ENCODE results near the gene BORCS6. TPM values are rescaled to one million over a fixed set of nuclear protein-coding genes. Genes with fewer than 3 reads are reported as not detected.

Gene BORCS6
- total and polyA plus RNA-seq, 2 of the 4 experiments (the other 2 are of a cell fraction): 2.7 to 3.3 TPM

DNA sequence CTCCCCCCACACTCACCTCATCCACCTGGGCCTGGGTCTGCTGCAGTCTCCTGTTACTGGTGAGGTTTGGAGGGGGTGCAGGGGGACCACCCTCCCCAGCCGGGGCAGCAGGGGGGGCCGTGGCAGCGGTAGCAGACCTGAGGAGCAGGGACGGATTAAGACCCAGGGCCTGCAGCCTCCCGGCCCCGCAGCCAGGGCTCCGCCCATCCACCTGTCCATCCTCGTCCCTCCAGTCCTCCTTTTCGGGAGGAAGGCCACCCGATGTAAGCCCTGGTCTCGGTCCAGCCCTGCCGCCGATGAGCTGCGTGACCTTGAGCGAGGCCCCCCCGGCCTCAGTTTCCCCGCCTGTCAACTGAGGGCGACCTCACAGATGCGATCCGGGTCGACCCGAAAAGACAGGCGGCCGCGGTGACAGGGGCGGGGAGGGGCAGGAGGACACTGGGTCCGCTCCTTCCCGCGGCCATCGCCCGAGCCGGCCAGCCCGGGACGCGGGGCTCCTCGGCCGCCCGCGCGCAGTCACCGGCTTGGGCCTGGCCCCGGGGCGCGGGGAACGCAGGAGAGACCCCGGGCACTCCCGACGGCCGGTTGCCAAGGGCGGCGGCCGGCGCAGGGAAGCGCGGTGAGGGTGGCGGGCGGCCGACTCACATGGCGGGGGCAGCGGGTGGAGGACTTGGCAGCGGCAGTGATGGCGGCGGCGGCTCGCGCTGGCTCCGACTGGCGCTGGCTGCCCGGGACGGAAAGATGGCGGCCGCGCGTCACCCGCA is 27.6 kb downstream of the BORCS6 start, which contains the start of gene VAMP2:
VAMP2 (minus strand) TSS at position 716 of the 764 bp plus-strand sequence; CDS start at position 647, 69 bp downstream.
- Histone ChIP-seq H2AK9ac (replicated peaks; ENCODE audit: low read depth, low read length, poor library complexity) (peak within 1 kb of the TSS; percentile 99), H4K20me1 (ENCODE audit: insufficient read depth, low read length) (peaks cover 14% of the 10 kb centered on the region), H2AK5ac (ENCODE audit: low read depth, low read length) (peak within 1 kb of the TSS; percentile 98), H3K9ac (ENCODE audit: low read depth, low read length) (peak within 1 kb of the TSS; percentile 93), H3K9me1 (ENCODE audit: insufficient read depth, low read length) (peaks cover 7% of the 10 kb centered on the region), H3K23ac (ENCODE audit: low read depth, low read length) (peak within 1 kb of the TSS; percentile 94), H2BK120ac (ENCODE audit: low read depth, low read length) (peak within 1 kb of the TSS; percentile 50), H3K9me3 (ENCODE audit: control insufficient read depth, insufficient read depth, low read length) (no peaks in the 10 kb centered on the region), H3K36me3 (ENCODE audit: control insufficient read depth, insufficient read depth, low read length) (peaks cover 15% of the 10 kb centered on the region), H3K27ac (ENCODE audit: insufficient read depth, low read length) (peak within 1 kb of the TSS; percentile 93), H3K4me1 (ENCODE audit: control insufficient read depth, insufficient read depth, low read length) (peaks cover 26% of the 10 kb centered on the region), H2AFZ (replicated peaks; ENCODE audit: low read length, poor library complexity) (peak within 1 kb of the TSS; percentile 97), H3K18ac (ENCODE audit: low read depth, low read length) (peak within 1 kb of the TSS; percentile 89), H4K5ac (ENCODE audit: low read depth, low read length) (peak within 1 kb of the TSS; percentile 99), H4K8ac (ENCODE audit: low read depth in 2 of 2, low read length in 2 of 2) (peak within 1 kb of the TSS; percentile 93 to 98), H2BK5ac (ENCODE audit: low read depth, low read length, poor library complexity, severe bottlenecking) (peak within 1 kb of the TSS; percentile 87), H2BK15ac (ENCODE audit: low read depth, low read length) (peak within 1 kb of the TSS; percentile 15; the same call in 1 of the 3 replicates), H3K14ac (replicated peaks; ENCODE audit: low read depth, low read length) (peak within 1 kb of the TSS; percentile 87), H2BK20ac (ENCODE audit: low read depth, low read length) (peak within 1 kb of the TSS; percentile 3; the same call in 1 of the 2 replicates), H3K4me2 (ENCODE audit: low read depth, low read length) (peak within 1 kb of the TSS; percentile 96), H3K56ac (ENCODE audit: extremely low read depth, insufficient read depth, low read length) (peak within 1 kb of the TSS; percentile 10), H3K4me3 (ENCODE audit: insufficient read depth, low read depth, low read length) (peak within 1 kb of the TSS; percentile 99), H4K91ac (ENCODE audit: insufficient read depth, low read depth, low read length) (peak within 1 kb of the TSS; percentile 91), H3K27me3 (ENCODE audit: control insufficient read depth, insufficient read depth, low read length) (no peaks in the 10 kb centered on the region), H3K4ac (ENCODE audit: low read depth, low read length) (peak within 1 kb of the TSS; percentile 86), H3K79me1 (ENCODE audit: low read depth in 1 of 2, low read length in 2 of 2) (peaks cover 21 to 39% of the 10 kb centered on the region in 2 experiments)
- intact Hi-C loops (cut with micrococcal nuclease) (no loop called here), dilution Hi-C loops (cut with HindIII; ENCODE audit: low sequenced_read_pairs, unreplicated experiment) (no loop called here), in situ Hi-C loops (cut with MboI; ENCODE audit: low sequenced_read_pairs) (loop anchor here (25.0 kb wide), 1 partner anchor 925 kb away; the partner anchor contains the start of genes DVL2, GABARAP and PHF23)
- BruUV-seq (replicated peaks): no TSS peak
- WGBS, 2 experiments (ENCODE audit: extremely low coverage in 2 of 2, insufficient read length in 1 of 2): 1% methylated on average over 37 of the region's 75 CpGs; no CpG with 5 or more reads in 1 of the 2 experiments
- CTCF ChIA-PET: no interaction called here
- POLR2A ChIA-PET (ENCODE audit: unreplicated experiment): no interaction called here
- DNase-seq (peak; percentile 50), ATAC-seq (ENCODE audit: low read depth) (peak; percentile 71)
- TF ChIP-seq BHLHE40 (IDR thresholded peaks at IDR 0.05; ENCODE audit: low read depth, low read length): no peak
- TF ChIP-seq SMC3 (IDR thresholded peaks at IDR 0.05; ENCODE audit: low read depth, low read length): no peak
- TF ChIP-seq CHD1 (IDR thresholded peaks at IDR 0.05; ENCODE audit: low read depth, low read length): peak; percentile 54; the same call in 1 of the 2 replicates
- no peak for TF ChIP-seq RFX5 (IDR thresholded peaks at IDR 0.05; ENCODE audit: low read depth, low read length)
- no peak for TF ChIP-seq RCOR1 (IDR thresholded peaks at IDR 0.05; ENCODE audit: insufficient replicate concordance, low read length)
- TF ChIP-seq RAD21 (IDR thresholded peaks at IDR 0.05; ENCODE audit: low read length): no peak
- TF ChIP-seq MXI1 (IDR thresholded peaks at IDR 0.05; ENCODE audit: borderline replicate concordance, low read depth, low read length): peak; percentile 48; the same call in 1 of the 2 replicates
- TF ChIP-seq FOS (IDR thresholded peaks at IDR 0.05; ENCODE audit: low read depth, low read length): no peak
- TF ChIP-seq, protein P1, sequence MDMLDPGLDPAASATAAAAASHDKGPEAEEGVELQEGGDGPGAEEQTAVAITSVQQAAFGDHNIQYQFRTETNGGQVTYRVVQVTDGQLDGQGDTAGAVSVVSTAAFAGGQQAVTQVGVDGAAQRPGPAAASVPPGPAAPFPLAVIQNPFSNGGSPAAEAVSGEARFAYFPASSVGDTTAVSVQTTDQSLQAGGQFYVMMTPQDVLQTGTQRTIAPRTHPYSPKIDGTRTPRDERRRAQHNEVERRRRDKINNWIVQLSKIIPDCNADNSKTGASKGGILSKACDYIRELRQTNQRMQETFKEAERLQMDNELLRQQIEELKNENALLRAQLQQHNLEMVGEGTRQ (IDR thresholded peaks at IDR 0.05; ENCODE audit: low read depth, low read length): no peak
- TF ChIP-seq, protein P2, sequence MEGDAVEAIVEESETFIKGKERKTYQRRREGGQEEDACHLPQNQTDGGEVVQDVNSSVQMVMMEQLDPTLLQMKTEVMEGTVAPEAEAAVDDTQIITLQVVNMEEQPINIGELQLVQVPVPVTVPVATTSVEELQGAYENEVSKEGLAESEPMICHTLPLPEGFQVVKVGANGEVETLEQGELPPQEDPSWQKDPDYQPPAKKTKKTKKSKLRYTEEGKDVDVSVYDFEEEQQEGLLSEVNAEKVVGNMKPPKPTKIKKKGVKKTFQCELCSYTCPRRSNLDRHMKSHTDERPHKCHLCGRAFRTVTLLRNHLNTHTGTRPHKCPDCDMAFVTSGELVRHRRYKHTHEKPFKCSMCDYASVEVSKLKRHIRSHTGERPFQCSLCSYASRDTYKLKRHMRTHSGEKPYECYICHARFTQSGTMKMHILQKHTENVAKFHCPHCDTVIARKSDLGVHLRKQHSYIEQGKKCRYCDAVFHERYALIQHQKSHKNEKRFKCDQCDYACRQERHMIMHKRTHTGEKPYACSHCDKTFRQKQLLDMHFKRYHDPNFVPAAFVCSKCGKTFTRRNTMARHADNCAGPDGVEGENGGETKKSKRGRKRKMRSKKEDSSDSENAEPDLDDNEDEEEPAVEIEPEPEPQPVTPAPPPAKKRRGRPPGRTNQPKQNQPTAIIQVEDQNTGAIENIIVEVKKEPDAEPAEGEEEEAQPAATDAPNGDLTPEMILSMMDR (conservative IDR thresholded peaks at IDR 0.05; ENCODE audit: low read depth, low read length): no peak
- peak; percentile 83 for TF ChIP-seq POLR2A (IDR thresholded peaks at IDR 0.05; ENCODE audit: low read depth, low read length)
- TF ChIP-seq, protein P3, sequence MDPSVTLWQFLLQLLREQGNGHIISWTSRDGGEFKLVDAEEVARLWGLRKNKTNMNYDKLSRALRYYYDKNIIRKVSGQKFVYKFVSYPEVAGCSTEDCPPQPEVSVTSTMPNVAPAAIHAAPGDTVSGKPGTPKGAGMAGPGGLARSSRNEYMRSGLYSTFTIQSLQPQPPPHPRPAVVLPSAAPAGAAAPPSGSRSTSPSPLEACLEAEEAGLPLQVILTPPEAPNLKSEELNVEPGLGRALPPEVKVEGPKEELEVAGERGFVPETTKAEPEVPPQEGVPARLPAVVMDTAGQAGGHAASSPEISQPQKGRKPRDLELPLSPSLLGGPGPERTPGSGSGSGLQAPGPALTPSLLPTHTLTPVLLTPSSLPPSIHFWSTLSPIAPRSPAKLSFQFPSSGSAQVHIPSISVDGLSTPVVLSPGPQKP (IDR thresholded peaks at IDR 0.05; ENCODE audit: borderline replicate concordance, low read depth, low read length): no peak
- no peak for TF ChIP-seq CEBPB (IDR thresholded peaks at IDR 0.05; ENCODE audit: low read depth, low read length)
- TF ChIP-seq MAZ (IDR thresholded peaks at IDR 0.05; ENCODE audit: borderline replicate concordance, low read depth, low read length): peak; percentile 50; the same call in 1 of the 2 replicates

All from IMR-90 (cell line).